ENCODE measurements around the gene TMEM50A.
A peak's percentile ranks its signal among the peaks of the same experiment; 100 is the strongest.
"Not testable (repeated sequence)": the region's sequence is repeated elsewhere in the genome, so short reads cannot be mapped to it uniquely, and the experiment has no call there.

Gene TMEM50A

DNA sequence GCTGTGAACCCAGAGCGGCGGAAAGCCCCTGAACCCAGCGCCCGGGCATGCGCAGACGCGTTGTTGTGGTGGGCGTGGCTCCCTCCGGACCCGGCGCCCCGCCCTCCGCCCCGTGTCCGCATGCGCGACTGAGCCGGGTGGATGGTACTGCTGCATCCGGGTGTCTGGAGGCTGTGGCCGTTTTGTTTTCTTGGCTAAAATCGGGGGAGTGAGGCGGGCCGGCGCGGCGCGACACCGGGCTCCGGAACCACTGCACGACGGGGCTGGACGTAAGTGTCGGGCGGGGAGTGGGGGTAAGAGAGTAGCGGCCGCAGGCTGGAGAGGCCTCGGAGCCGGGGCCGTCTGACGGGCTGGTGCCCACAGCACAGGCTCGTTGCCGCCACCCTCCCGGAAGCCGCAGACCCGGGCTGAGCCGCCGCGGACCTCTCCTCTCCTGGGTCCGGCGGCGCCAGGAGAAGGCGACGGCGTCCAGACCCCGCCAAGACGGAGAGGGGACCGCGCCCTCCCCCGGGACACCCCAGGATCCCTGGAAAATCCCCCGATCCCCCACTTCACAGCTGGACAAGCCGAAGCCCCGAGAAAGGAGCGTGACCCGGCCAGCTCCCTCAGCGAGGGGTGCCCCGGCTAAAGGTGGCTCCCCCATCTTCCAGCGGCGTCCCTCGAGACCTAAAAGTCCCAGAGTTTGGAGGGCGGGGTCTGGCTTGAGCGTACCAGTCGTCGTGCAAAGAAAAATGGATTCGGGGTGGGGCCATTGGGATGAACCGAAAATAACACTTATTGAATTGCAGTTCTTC lies at the start of gene TMEM50A:
Gene TMEM50A, plus strand, starts transcription at position 147 of the 794 bp plus-strand sequence. CDS start 2,153 bp downstream, outside the sequence.
- Histone ChIP-seq H3K27me3 (ENCODE audit: low read depth) (no peaks in the 10 kb centered on the region), H3K4me1 (peaks cover 17% of the 10 kb centered on the region), H3K4me3 (peak within 1 kb of the TSS; percentile 92), H3K36me3 (replicated peaks) (peaks cover 8% of the 10 kb centered on the region), H3K9me3 (no peaks in the 10 kb centered on the region)
- DNase-seq (ENCODE audit: low spot score in 2 of 2), result peak; percentile 73 to 91
- in situ Hi-C loops (cut with MboI; ENCODE audit: low sequenced_read_pairs), result no loop called here

DNA sequence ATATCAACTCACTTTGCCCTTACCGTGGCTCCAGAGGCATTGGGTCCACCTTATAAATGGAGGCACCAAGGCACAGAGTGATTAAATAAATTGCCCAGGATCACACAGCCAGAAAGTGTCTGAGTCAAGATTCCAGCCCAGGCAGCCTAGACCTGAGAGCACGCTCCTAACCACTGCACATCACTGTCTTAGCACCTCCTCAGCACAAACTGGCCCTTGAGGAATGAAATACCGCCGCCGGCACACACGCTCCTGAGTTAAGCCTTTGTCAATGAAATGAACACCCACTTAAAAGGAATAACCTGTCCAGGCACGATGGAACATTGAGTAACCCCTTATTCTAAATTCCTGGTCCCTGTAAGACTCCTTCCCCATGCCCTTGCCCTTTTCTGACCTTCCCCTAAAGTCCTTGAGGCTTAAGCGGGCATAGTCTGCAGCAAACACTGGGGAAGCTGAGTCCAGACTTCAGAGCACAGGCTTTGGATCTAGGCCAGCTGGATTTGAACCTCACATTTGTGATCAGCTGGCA lies 49.5 kb upstream of the TMEM50A start:
- in situ Hi-C loops (cut with MboI; ENCODE audit: low sequenced_read_pairs); H3K4me3 ChIP-seq; DNase-seq (ENCODE audit: low spot score in 2 of 2); H3K27me3 ChIP-seq (ENCODE audit: low read depth); H3K9me3 ChIP-seq; H3K4me1 ChIP-seq; H3K36me3 ChIP-seq (replicated peaks): not testable (repeated sequence)

DNA sequence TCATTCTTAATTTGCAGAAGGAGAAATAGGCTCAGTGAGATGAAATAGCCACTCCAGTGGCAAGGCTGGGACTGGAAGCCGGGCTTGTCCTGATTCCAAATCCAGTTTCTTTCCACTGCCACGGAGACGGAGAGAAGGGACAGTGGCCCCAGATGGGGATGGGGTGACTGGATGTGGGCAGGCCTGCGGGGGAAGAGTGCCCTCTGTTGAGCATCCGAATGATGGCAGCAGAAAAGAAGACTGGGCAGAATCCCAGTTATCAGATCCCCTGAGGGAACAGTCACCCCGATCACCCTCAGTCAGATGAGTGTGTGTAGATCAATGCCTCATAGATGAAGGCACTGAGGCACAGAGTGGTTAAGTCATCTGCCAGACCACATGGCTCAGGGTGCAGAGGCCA lies 48.1 kb upstream of the TMEM50A start:
- H3K4me1 ChIP-seq; H3K9me3 ChIP-seq; H3K27me3 ChIP-seq (ENCODE audit: low read depth); H3K36me3 ChIP-seq (replicated peaks); H3K4me3 ChIP-seq; in situ Hi-C loops (cut with MboI; ENCODE audit: low sequenced_read_pairs): not testable (repeated sequence)
- peak in 1 of 2 experiments; percentile 52 for DNase-seq (ENCODE audit: low spot score in 2 of 2)

DNA sequence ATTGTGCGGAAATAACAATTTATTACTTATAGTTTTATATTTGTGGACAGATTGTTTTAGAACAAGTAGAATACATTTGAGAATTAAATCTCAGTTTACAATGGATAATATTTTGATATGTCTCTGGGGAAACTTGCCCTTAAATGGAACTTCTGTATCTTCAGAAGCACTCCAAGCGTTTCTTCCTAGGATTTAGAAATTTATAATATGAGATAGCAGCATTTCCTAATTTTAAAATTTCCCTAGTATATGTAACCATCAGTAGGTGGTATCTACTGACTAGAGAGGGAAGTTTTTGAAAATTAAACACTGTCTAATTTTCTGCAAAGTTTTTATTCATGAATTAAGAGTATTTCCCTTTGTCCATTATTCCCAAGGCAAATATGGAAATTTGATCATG lies 44.7 kb upstream of the TMEM50A start:
- DNase-seq (ENCODE audit: low spot score in 2 of 2); H3K9me3 ChIP-seq; in situ Hi-C loops (cut with MboI; ENCODE audit: low sequenced_read_pairs); H3K4me1 ChIP-seq; H3K36me3 ChIP-seq (replicated peaks); H3K27me3 ChIP-seq (ENCODE audit: low read depth); H3K4me3 ChIP-seq: not testable (repeated sequence)

DNA sequence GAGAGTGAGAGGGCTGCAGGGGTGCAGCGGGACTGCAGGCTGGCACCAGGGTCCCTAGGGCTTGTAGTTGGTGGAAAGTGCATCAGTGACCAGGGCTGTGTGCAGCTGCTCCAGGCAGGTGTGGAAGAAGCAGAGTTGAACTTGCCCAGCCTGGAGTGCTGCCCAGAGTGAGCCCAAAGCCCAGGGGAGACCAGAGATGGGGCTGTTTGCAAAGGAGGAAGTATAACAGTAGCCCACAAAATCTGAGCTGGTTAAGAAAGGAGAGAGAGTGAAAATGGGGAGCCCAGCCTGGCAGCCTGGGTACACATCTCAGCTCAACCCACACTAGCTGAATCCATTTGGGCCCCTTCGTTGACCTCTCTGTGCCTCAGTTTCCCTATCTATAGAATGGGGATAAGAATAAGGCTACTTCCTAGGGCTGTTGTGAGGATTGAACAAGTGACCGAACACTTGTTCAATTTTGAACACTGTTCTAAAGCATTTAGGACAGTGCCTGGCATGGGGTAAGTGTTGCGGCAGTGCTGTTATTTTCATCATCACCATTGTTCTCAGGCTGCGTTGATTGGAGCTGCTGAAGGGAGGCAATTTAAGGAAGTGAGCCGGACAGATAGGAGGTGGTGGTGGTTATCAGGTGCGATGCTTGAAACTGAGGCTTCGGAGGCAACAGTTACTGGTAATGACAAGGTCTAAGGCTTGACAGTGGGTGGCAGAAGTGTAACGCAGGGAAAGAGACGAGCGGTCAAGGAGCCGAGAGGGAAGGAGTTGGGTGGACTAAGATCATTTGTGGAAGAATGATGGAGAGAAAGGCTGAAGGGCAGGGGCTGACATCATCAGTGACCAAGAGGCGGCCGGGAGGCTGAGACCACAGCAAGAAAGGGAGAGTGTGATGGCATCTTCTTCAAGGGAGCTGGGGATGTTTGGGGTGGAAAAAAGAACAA lies 43.0 kb upstream of the TMEM50A start:
- H3K4me3 ChIP-seq; H3K27me3 ChIP-seq (ENCODE audit: low read depth); H3K36me3 ChIP-seq (replicated peaks); DNase-seq (ENCODE audit: low spot score in 2 of 2); H3K4me1 ChIP-seq; in situ Hi-C loops (cut with MboI; ENCODE audit: low sequenced_read_pairs); H3K9me3 ChIP-seq: not testable (repeated sequence)

DNA sequence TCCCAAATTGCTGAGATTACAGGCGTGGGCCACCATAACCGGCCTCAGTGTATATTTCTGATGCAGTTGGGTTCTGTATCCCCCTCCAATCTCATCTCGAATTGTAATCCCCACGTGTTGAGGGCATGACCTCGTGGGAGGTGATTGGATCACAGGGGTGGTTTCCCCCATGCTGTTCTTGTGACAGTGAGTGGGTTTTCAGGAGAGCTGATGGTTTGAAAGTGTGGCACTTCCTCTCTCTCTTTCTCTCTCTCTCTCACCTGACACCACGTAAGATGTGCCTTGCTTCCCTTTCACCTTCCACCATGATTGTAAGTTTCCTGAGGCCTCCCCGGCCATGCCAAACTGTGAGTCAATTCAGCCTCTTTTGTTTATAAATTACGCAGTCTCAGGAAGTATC lies 41.6 kb upstream of the TMEM50A start:
- H3K36me3 ChIP-seq (replicated peaks); in situ Hi-C loops (cut with MboI; ENCODE audit: low sequenced_read_pairs); H3K9me3 ChIP-seq; H3K4me1 ChIP-seq; DNase-seq (ENCODE audit: low spot score in 2 of 2); H3K27me3 ChIP-seq (ENCODE audit: low read depth); H3K4me3 ChIP-seq: not testable (repeated sequence)

DNA sequence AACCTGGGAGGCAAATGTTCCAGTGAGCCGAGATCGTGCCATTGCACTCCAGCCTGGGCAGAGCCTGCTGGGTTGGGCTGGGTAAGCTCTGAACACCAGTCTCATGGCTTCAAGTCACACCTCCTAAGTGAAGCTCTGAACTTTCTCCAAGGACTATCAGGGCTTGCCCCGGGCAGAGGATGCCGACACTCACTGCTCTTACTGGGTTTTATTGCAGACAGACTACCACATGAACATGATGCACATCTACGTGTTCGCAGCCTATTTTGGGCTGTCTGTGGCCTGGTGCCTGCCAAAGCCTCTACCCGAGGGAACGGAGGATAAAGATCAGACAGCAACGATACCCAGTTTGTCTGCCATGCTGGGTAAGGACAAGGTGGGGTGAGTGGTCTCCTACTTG lies 37.4 kb upstream of the TMEM50A start:
- H3K4me1 ChIP-seq; H3K36me3 ChIP-seq (replicated peaks); DNase-seq (ENCODE audit: low spot score in 2 of 2); in situ Hi-C loops (cut with MboI; ENCODE audit: low sequenced_read_pairs); H3K27me3 ChIP-seq (ENCODE audit: low read depth); H3K9me3 ChIP-seq; H3K4me3 ChIP-seq: not testable (repeated sequence)

DNA sequence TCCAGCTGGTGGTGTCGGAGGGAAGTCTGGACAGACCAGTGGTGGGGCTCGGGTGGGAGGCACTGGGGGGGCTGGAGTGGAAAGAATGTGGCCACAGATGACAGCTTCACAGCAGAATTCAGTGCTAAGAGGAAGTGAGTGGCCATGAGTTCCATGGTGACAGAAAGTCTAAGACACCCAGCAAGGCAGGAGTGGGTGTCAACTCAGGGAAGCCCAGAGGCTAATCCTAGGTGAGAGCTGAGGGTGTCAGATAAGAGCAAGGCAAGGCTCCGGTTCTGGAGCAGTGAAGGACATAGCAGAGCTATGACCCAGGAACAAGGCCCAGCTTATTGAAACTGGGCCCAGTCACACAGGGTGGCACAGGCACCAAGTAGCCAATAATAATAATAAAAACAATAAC lies 35.8 kb upstream of the TMEM50A start:
- H3K4me3 ChIP-seq; DNase-seq (ENCODE audit: low spot score in 2 of 2); H3K9me3 ChIP-seq; in situ Hi-C loops (cut with MboI; ENCODE audit: low sequenced_read_pairs); H3K36me3 ChIP-seq (replicated peaks); H3K4me1 ChIP-seq; H3K27me3 ChIP-seq (ENCODE audit: low read depth): not testable (repeated sequence)

DNA sequence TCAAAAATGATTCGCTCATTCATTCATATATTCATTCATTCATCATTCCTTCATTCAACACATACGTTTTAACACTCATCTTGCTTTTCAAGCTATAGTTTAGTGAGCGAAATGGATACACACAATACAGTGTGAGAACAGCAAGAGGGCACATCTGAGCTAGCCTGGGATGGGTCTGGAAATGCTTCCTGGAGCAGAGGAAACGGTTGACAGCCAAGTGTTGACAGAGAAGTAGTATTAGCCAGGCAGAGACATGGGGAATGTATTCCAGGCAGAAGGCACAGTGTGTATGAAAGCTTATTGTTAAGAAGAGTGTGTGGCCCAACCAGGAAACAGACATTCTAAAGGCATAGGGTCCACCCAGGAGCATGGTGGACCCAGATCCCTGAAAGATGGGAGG lies 33.2 kb upstream of the TMEM50A start:
- H3K4me1 ChIP-seq; DNase-seq (ENCODE audit: low spot score in 2 of 2); H3K36me3 ChIP-seq (replicated peaks); in situ Hi-C loops (cut with MboI; ENCODE audit: low sequenced_read_pairs); H3K9me3 ChIP-seq; H3K27me3 ChIP-seq (ENCODE audit: low read depth); H3K4me3 ChIP-seq: not testable (repeated sequence)

DNA sequence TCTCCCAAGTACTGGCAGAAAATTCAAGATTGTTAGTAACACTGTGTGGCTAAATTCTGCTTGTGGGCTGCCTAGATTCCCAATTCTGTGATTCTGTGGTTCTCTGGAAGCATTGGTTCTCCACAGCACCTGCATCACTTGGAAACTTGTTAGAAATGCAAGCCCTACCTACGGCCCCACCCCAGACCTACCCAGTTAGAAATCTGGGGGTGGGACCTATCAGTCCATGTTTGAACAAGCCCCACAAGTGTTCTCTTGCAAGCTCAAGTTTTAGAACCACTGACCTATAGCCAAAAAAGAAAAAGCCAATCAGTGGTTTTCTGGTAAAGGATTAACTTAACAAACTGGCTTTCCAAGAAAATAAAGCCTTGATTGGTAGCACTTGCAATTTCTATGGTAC lies 30.0 kb upstream of the TMEM50A start:
- H3K27me3 ChIP-seq (ENCODE audit: low read depth); H3K4me1 ChIP-seq; H3K9me3 ChIP-seq; DNase-seq (ENCODE audit: low spot score in 2 of 2); in situ Hi-C loops (cut with MboI; ENCODE audit: low sequenced_read_pairs); H3K4me3 ChIP-seq; H3K36me3 ChIP-seq (replicated peaks): not testable (repeated sequence)

DNA sequence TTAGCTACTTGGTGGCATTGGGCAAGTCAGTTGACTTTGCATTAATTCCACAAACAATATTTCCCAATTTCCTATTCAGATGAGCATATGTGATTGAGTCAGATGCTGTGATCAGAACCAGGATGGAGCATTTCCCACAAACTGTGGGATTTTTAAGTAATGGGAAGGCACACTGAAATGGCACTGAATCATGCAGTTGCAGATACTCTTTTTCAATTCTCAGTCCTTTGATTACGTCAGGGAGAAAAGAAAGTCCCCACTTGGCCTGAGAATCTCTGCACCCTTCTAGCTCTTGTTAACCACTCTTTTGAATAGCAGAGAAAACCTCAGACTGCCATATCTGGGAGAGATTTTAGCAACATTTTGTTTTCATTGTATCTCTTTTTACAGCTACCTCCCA lies 29.0 kb upstream of the TMEM50A start:
- in situ Hi-C loops (cut with MboI; ENCODE audit: low sequenced_read_pairs); H3K27me3 ChIP-seq (ENCODE audit: low read depth); H3K9me3 ChIP-seq; H3K4me1 ChIP-seq; DNase-seq (ENCODE audit: low spot score in 2 of 2); H3K36me3 ChIP-seq (replicated peaks); H3K4me3 ChIP-seq: not testable (repeated sequence)

DNA sequence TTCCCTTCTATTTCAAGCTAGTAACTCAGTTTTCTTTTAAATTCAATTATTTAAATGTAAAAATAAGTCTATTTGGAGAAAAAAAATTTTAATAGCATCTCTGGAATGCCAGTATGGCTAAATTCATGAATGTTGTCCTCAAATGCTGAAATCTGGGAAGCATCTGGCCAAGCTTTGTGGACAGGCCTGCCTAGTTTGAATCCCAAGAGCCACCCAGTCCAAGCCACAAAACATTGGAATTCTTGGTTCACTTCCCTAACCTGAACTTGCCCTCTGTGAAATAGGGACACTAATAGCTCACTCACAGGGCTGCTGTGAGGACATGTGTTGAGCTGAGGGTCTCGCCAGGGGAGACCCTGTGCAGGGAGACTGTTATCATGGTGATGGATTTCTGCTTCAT lies 28.6 kb upstream of the TMEM50A start:
- H3K36me3 ChIP-seq (replicated peaks); H3K4me3 ChIP-seq; DNase-seq (ENCODE audit: low spot score in 2 of 2); in situ Hi-C loops (cut with MboI; ENCODE audit: low sequenced_read_pairs); H3K9me3 ChIP-seq; H3K4me1 ChIP-seq; H3K27me3 ChIP-seq (ENCODE audit: low read depth): not testable (repeated sequence)

DNA sequence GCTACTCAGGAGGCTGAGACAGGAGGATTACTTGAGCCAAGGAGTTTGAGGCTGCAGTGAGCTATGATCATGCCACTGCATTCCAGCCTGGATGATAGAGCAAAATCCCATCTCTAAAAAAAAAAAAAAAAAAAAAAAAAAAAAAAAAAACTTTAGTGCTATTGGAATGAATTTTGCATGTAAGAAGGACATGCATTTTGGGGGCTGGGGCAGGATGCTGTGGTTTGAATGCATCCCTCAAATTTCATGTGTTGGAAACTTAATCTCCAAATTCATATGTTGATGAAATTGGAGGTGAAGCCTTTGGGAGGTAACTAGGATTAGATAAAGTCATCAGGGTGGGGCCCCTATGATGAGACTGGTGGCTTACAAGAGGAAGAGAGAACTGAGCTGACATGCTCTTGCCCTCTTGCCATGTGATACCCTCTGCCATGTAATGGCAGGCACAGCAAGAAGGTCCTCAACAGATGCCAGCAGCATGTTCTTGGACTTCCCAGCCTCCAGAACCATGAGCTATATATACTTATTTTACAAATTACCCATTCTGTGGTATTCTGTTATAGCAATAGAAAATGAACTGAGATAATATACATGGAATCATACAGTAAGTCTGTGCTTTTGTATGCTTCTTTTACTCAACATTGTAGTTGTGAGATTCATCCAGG lies 25.2 kb upstream of the TMEM50A start:
- DNase-seq (ENCODE audit: low spot score in 2 of 2); H3K4me3 ChIP-seq; in situ Hi-C loops (cut with MboI; ENCODE audit: low sequenced_read_pairs); H3K4me1 ChIP-seq; H3K36me3 ChIP-seq (replicated peaks); H3K27me3 ChIP-seq (ENCODE audit: low read depth); H3K9me3 ChIP-seq: not testable (repeated sequence)
